Heart left ventricle (tissue), 13 donors: ENCODE data around the gene STAC2.
"Not testable (repeated sequence)": the region's sequence is repeated elsewhere in the genome, so short reads cannot be mapped to it uniquely, and the experiment has no call there.

ENCODE experiments used
- CTCF ChIP-seq, 12 donors: fragments of 200-600 bp; sonication (generic) in 4 of 12; IDR thresholded peaks; one replicate each; pipeline versions ENCODE4 v1.5.0 to v1.8.0; 2018 to 2022; ENCODE audit warnings: antibody characterized with exemption in 12 of 12, mild to moderate bottlenecking in 5 of 12
- POLR2A ChIP-seq, 2 donors: fragments of 450-650 bp; IDR thresholded peaks; one replicate each; pipeline ENCODE4 v1.6.1; 2017; ENCODE audit warnings: antibody characterized with exemption in 2 of 2, mild to moderate bottlenecking in 2 of 2, moderate library complexity in 2 of 2
- donor health status: ischemic (EF 13 %, LVEDD 7.1; RV severe dilation, severe dysfunction).
- donor health status: DM: no; HTN: yes; CAD: no.
- donor health status: DM: no; HTN: no; CAD: no.
- donor health status: ischemic (EF 25% LVEDD 6.9; RV normal size, moderate dysfunction).
- donor health status: ischemic (EF 25% LVEDD 5.7; RV mildly dilated, moderate dysfunction).
- donor health status: ischemic (EF 35%, LVEDD 5.7; RV mildly dilated, moderate dysfunction).
- donor health status: nonischemic (EF 11% LVEDD 7.7; RV severe dilation, severe dysfunction).
- donor health status: DM: yes; HTN: yes; CAD: no.
- donor health status: PGD.
- donor health status: ischemic (EF 29% LVEDD 5.4; RV normal size, mild dysfunction).
- donor health status: nonischemic (EF 23%, LVEDD 6.1; RV moderate dilation, normal function).

GRCh38 chr17:39168503-39168902, 57.2 kb downstream of the STAC2 start:
- not testable (repeated sequence) for TF ChIP-seq CTCF, POLR2A (IDR thresholded peaks at IDR 0.05)
